ENCODE results near the gene COX19. TPM values are rescaled to one million over a fixed set of nuclear protein-coding genes. Genes with fewer than 3 reads are reported as not detected.

COX19 gene
- total and polyA plus RNA-seq, 2 donors (not counting 1 experiment from before 2014, with no cell fraction given) = 14.7 to 38.3 TPM

DNA sequence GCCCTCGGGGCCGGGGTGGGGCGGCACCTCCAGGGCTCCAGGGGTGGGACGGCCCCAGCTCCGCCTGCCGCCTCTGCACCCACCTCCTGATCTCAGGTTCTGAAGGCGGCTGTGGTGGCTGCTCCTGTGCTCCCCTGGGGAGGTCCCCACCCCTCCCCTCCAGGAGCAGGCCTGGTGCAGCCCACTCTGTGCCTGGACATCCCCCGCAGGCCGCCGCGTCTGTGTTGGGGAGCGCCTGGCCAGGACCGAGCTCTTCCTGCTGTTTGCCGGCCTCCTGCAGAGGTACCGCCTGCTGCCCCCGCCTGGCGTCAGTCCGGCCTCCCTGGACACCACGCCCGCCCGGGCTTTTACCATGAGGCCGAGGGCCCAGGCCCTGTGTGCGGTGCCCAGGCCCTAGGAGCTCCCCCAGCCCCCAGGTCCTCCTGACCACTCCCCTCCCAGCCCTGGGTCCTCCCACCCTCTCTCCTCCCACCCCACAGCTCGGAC lies 13.1 kb upstream of the COX19 start:
- Mint-ChIP-seq H3K4me3 (no peak overlapping the region), H3K27me3 (peaks cover 8% of the 10 kb centered on the region), H3K4me1 (peaks cover 6% of the 10 kb centered on the region), H3K9me3 (ENCODE audit: insufficient read depth) (no peaks in the 10 kb centered on the region), H3K27ac (no peak overlapping the region)
- Histone ChIP-seq H3K27ac (ENCODE audit: low read length in 2 of 2) (no peak overlapping the region), H3K4me2 (replicated peaks; ENCODE audit: low read depth, low read length, poor library complexity, severe bottlenecking) (no peak overlapping the region), H3K4me3 (ENCODE audit: control extremely low read depth in 1 of 5, extremely low read depth in 1 of 5, insufficient read depth in 1 of 5, low read depth in 2 of 5, low read length in 4 of 5) (no peak overlapping the region), H3K9me3 (ENCODE audit: control extremely low read depth in 1 of 3, control insufficient read depth in 2 of 3, insufficient read depth in 1 of 3, low read length in 2 of 3) (no peaks in the 10 kb centered on the region), H4K20me1 (ENCODE audit: control insufficient read depth, insufficient read depth, low read length, poor library complexity, severe bottlenecking) (peaks cover 14% of the 10 kb centered on the region), H3K79me2 (ENCODE audit: control insufficient read depth, insufficient read depth, low read length) (no peaks in the 10 kb centered on the region), H3K9ac (ENCODE audit: low read length) (no peak overlapping the region), H3K36me3 (replicated peaks in 1 of 2; ENCODE audit: control extremely low read depth in 1 of 2, control insufficient read depth in 1 of 2, extremely low read depth in 1 of 2, insufficient read depth in 2 of 2, low read length in 1 of 2) (no peaks in the 10 kb centered on the region), H3K27me3 (replicated peaks in 1 of 4; ENCODE audit: control extremely low read depth in 1 of 4, control insufficient read depth in 3 of 4, insufficient read depth in 4 of 4, low read length in 3 of 4) (peaks cover 0 to 38% (median 7%) of the 10 kb centered on the region in 4 experiments), H2AFZ (ENCODE audit: insufficient read depth, low read depth, low read length, poor library complexity, severe bottlenecking) (no peak overlapping the region), H3K4me1 (ENCODE audit: control insufficient read depth in 2 of 2, insufficient read depth in 2 of 2, low read length in 2 of 2) (peaks cover 0 to 8% of the 10 kb centered on the region in 2 donors)
- ChIA-PET CTCF (interaction anchor here (1.0 to 1.2 kb wide), 2 partner anchors 77 to 155 kb away, joined by 3 to 5 read pairs; no protein-coding TSS in a partner anchor), POLR2A (no interaction called here)
- no peak for ATAC-seq (ENCODE audit: low read depth)
- no peak for DNase-seq
- no peak for TF ChIP-seq EZH2 (IDR thresholded peaks at IDR 0.05; ENCODE audit: borderline replicate concordance, insufficient read depth, low read depth, low read length, poor library complexity, severe bottlenecking)
- TF ChIP-seq, protein P1, sequence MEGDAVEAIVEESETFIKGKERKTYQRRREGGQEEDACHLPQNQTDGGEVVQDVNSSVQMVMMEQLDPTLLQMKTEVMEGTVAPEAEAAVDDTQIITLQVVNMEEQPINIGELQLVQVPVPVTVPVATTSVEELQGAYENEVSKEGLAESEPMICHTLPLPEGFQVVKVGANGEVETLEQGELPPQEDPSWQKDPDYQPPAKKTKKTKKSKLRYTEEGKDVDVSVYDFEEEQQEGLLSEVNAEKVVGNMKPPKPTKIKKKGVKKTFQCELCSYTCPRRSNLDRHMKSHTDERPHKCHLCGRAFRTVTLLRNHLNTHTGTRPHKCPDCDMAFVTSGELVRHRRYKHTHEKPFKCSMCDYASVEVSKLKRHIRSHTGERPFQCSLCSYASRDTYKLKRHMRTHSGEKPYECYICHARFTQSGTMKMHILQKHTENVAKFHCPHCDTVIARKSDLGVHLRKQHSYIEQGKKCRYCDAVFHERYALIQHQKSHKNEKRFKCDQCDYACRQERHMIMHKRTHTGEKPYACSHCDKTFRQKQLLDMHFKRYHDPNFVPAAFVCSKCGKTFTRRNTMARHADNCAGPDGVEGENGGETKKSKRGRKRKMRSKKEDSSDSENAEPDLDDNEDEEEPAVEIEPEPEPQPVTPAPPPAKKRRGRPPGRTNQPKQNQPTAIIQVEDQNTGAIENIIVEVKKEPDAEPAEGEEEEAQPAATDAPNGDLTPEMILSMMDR (IDR thresholded peaks at IDR 0.05) = no peak
- 22% methylated on average over 24 of the region's 24 CpGs for WGBS (ENCODE audit: insufficient coverage)
- intact Hi-C loops (cut with micrococcal nuclease) = no loop called here

DNA sequence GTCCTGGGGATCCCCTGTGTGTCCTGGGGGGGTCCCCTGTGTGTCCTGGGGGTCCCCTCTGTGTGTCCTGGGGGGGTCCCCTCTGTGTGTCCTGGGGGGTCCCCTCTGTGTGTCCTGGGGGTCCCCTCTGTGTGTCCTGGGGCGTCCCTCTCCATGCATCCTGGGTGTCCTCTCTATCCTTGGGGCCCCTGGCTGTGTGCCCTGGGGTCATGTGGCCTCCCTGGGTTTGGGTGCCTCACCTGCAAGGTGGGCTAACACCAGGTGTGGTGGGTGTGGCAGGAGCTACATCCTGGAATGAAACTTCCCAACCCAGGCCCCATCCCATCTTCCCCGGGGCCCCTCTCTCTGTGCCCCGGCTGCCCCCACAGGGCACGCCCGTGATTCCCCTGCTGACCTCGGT lies 12.6 kb upstream of the COX19 start:
- TF ChIP-seq, protein P1 (IDR thresholded peaks at IDR 0.05) = no peak
- TF ChIP-seq EZH2 (IDR thresholded peaks at IDR 0.05; ENCODE audit: borderline replicate concordance, insufficient read depth, low read depth, low read length, poor library complexity, severe bottlenecking) = no peak
- ATAC-seq (ENCODE audit: low read depth) (no peak), DNase-seq (no peak)
- Histone ChIP-seq H3K79me2 (ENCODE audit: control insufficient read depth, insufficient read depth, low read length) (no peaks in the 10 kb centered on the region), H3K4me1 (ENCODE audit: control insufficient read depth in 2 of 2, insufficient read depth in 2 of 2, low read length in 2 of 2) (peaks cover 0 to 2% of the 10 kb centered on the region in 2 donors), H2AFZ (ENCODE audit: insufficient read depth, low read depth, low read length, poor library complexity, severe bottlenecking) (no peak overlapping the region), H3K36me3 (replicated peaks in 1 of 2; ENCODE audit: control extremely low read depth in 1 of 2, control insufficient read depth in 1 of 2, extremely low read depth in 1 of 2, insufficient read depth in 2 of 2, low read length in 1 of 2) (no peaks in the 10 kb centered on the region), H4K20me1 (ENCODE audit: control insufficient read depth, insufficient read depth, low read length, poor library complexity, severe bottlenecking) (peaks cover 10% of the 10 kb centered on the region), H3K4me2 (replicated peaks; ENCODE audit: low read depth, low read length, poor library complexity, severe bottlenecking) (no peak overlapping the region), H3K9me3 (ENCODE audit: control extremely low read depth in 1 of 3, control insufficient read depth in 2 of 3, insufficient read depth in 1 of 3, low read length in 2 of 3) (no peaks in the 10 kb centered on the region), H3K9ac (ENCODE audit: low read length) (no peak overlapping the region), H3K27me3 (replicated peaks in 1 of 4; ENCODE audit: control extremely low read depth in 1 of 4, control insufficient read depth in 3 of 4, insufficient read depth in 4 of 4, low read length in 3 of 4) (peaks cover 0 to 35% (median 7%) of the 10 kb centered on the region in 4 experiments), H3K27ac (ENCODE audit: low read length in 2 of 2) (no peak overlapping the region), H3K4me3 (ENCODE audit: control extremely low read depth in 1 of 5, extremely low read depth in 1 of 5, insufficient read depth in 1 of 5, low read depth in 2 of 5, low read length in 4 of 5) (no peak overlapping the region)
- ChIA-PET POLR2A (no interaction called here), CTCF (no interaction called here)
- peaks cover 8% of the 10 kb centered on the region for H3K27me3 Mint-ChIP-seq
- peak overlapping the region; percentile 20 for H3K27ac Mint-ChIP-seq
- H3K4me3 Mint-ChIP-seq = no peak overlapping the region
- H3K9me3 Mint-ChIP-seq (ENCODE audit: insufficient read depth) = no peaks in the 10 kb centered on the region
- intact Hi-C loops (cut with micrococcal nuclease) = no loop called here
- 42% methylated on average over 5 of the region's 6 CpGs for WGBS (ENCODE audit: insufficient coverage)
- peaks cover 2% of the 10 kb centered on the region for H3K4me1 Mint-ChIP-seq

All from B cell (primary cell).